Activated T-cell treated with anti-CD3 and anti-CD28 coated beads, Interleukin-2, amount 50 U/mL, for 1 hour (primary cell): ENCODE measurements around the gene ACVR1C.

Experiments
- DNase-seq: peaks from one replicate; pipeline ENCODE4 v3.0.0-alpha.2; 2020

ACVR1C gene

GRCh38 chr2:157628477-157629415 lies at the start of gene ACVR1C:
ACVR1C (minus strand) TSS chr2:157628864; CDS start chr2:157628644, 220 bp downstream.
- peak; percentile 79 for DNase-seq

- DNase-seq = no peak
Observed at GRCh38 chr2:157677941-157678340, 49.3 kb upstream of the ACVR1C start.

GRCh38 chr2:157672129-157672528 lies 43.5 kb upstream of the ACVR1C start:
- DNase-seq = no peak

- no peak for DNase-seq
Observed at GRCh38 chr2:157662401-157662800, 33.7 kb upstream of the ACVR1C start.

GRCh38 chr2:157661776-157662175 lies 33.1 kb upstream of the ACVR1C start:
- DNase-seq = no peak

GRCh38 chr2:157657858-157658257 lies 29.2 kb upstream of the ACVR1C start:
- DNase-seq = no peak

- DNase-seq = no peak
Observed at GRCh38 chr2:157657101-157657500, 28.4 kb upstream of the ACVR1C start.

GRCh38 chr2:157644776-157645175 lies 16.1 kb upstream of the ACVR1C start:
- no peak for DNase-seq

- no peak for DNase-seq
Observed at GRCh38 chr2:157631861-157632260, 3.2 kb upstream of the ACVR1C start.

GRCh38 chr2:157627594-157628476 lies 829 bp downstream of the ACVR1C start:
- no peak for DNase-seq

GRCh38 chr2:157625296-157625695 lies 3.4 kb downstream of the ACVR1C start:
- no peak for DNase-seq

GRCh38 chr2:157620956-157621355 lies 7.7 kb downstream of the ACVR1C start:
- no peak for DNase-seq

GRCh38 chr2:157611726-157612125 lies 16.9 kb downstream of the ACVR1C start:
- DNase-seq = no peak

- no peak for DNase-seq
Observed at GRCh38 chr2:157611110-157611509, 17.6 kb downstream of the ACVR1C start.

- no peak for DNase-seq
Observed at GRCh38 chr2:157606534-157606933, 22.1 kb downstream of the ACVR1C start.

GRCh38 chr2:157603198-157603597 lies 25.5 kb downstream of the ACVR1C start:
- no peak for DNase-seq

- no peak for DNase-seq
Observed at GRCh38 chr2:157601807-157602206, 26.9 kb downstream of the ACVR1C start.

GRCh38 chr2:157596992-157597681 lies 31.5 kb downstream of the ACVR1C start:
- DNase-seq = peak; percentile 64

GRCh38 chr2:157593411-157593810 lies 35.3 kb downstream of the ACVR1C start:
- no peak for DNase-seq

GRCh38 chr2:157592948-157593347 lies 35.7 kb downstream of the ACVR1C start:
- no peak for DNase-seq

GRCh38 chr2:157592374-157592773 lies 36.3 kb downstream of the ACVR1C start:
- no peak for DNase-seq

- no peak for DNase-seq
Observed at GRCh38 chr2:157587576-157587975, 41.1 kb downstream of the ACVR1C start.

GRCh38 chr2:157574165-157574564 lies 54.5 kb downstream of the ACVR1C start:
- no peak for DNase-seq
